Stimulated activated CD8-positive, alpha-beta memory T cell treated with anti-CD3 and anti-CD28 coated beads, Interleukin-7, amount 100 ng/mL, for 24 hours (primary cell): ENCODE data around the gene CADPS2.

Source experiments
- DNase-seq: peaks from one replicate; pipeline ENCODE4 v3.0.0-alpha.2; 2020; ENCODE audit warnings: low read depth

The CADPS2 gene

DNA sequence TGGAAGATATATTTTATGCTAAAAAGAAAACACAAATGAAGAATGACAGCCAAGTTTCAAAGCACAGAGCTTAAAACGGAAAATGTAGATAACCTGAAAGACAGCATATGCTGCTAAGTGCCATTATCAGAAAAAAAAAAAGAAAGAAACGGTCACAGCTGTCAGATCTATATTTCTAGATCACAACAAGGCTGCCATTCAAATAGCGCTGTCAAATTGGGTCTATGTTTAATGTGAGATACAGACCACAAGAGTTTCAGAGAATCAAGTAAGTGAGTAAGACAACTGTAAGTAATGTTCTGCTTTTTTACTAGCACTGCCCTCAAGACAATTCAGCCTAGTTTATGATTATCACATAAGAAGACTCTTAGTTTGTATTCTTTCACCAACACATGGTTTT, 117.4 kb downstream of the CADPS2 start:
- DNase-seq: no peak

DNA sequence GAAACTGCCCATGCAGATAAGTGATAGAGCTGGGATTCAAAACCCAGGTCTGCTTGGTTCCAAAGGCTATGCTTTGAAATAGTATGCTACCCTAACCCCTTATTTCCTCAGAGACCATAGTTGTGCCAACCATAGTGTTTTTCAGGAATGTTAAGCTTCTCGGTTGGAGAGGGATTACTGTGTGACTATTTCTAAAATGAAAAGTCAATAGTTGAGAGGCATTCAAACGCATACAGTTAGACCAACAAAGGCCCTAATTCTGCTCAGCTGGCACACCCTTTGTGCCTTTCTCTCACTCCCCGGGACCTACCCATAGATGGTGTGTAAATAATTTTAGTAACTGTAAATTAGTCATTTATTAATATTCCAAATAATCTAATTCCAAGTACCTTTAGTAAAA, 118.9 kb downstream of the CADPS2 start:
- no peak for DNase-seq

GRCh38 chr7:122766593-122766992, 119.7 kb downstream of the CADPS2 start:
- DNase-seq: no peak

DNA sequence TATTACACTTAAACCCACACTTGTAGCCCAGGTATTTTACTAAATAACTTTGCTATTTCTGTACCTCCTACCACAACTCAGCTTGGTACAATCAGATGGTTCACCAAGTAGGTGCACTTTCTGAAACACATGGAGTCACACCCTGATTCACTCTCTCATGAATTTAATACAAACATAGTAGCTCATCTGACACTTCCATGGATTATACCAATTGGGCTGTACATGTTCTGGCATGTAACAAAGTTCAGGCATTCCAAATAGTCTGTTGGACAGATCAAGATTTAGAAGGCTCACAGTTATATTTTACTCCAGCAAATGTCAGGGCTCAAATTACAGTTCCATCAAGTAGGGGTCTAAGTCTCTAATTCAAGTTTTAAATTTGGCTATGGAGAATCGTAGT, 121.4 kb downstream of the CADPS2 start:
- no peak for DNase-seq

- DNase-seq: no peak
Measured at GRCh38 chr7:122764020-122764419, 122.2 kb downstream of the CADPS2 start.

GRCh38 chr7:122762071-122762470, 124.2 kb downstream of the CADPS2 start:
- no peak for DNase-seq

- DNase-seq: no peak
Measured at GRCh38 chr7:122758501-122758900, 127.8 kb downstream of the CADPS2 start.

GRCh38 chr7:122756860-122757259, 129.4 kb downstream of the CADPS2 start:
- no peak for DNase-seq

DNA sequence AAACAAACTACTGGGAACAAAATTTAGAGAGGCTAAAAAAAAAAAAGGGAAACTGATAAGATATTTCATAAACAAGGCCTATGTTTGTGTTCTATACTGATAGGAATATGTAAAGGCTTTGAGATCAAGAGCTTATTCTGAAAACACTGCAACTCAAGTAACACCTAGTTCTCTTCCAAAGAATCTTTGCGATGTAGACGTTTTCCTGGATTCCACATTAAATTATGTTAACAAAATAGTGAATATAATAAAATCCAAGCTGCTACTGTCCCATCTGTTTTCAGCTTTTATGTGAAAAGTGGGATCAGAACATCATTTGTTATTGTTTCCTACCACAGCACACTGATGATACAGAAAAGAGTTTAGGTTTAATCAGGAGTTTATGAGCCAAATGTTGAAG, 130.6 kb downstream of the CADPS2 start:
- no peak for DNase-seq

GRCh38 chr7:122752583-122752982, 133.7 kb downstream of the CADPS2 start:
- DNase-seq: no peak

DNA sequence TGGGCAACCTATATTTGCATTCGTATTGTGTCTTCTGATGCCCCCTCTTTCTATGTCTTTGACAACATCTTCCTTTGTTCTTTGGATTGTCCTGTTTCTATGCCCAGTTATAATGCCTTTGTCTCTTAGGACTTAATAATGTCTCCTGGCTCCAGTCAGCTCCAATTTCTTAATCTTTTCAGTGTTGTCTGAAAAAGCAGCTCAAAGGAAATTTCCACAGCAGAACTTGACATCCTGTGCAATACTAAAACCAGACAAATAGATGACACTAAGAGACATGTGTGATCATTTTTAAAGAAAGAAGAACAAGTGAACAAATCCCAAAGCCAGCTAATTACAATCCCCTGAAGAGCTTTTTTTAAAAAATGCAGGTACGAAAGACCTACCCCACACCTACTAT, 135.9 kb downstream of the CADPS2 start:
- no peak for DNase-seq

- DNase-seq: no peak
Measured at GRCh38 chr7:122748195-122748594, 138.1 kb downstream of the CADPS2 start.

- no peak for DNase-seq
Measured at GRCh38 chr7:122746948-122747347, 139.3 kb downstream of the CADPS2 start.

DNA sequence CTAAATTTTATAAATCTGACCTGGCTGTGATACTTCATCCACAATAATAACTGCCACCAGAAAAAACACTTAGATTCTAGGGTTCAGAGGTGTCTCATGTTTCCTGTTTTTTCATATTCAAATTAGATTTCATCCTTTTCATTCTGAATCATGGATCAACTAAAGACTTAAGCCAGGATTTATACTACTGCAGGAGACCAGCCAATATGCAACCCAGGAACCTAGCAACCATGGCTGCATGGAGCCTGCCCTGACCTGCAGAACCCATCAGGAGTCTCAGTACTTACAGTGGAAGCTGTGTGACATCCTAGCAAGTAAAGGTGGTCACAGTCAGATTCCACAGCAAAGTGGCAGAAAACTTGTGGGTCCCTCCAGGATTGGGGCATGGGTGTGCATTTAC, 143.0 kb downstream of the CADPS2 start:
- no peak for DNase-seq

GRCh38 chr7:122738947-122739346, 147.3 kb downstream of the CADPS2 start:
- no peak for DNase-seq

DNA sequence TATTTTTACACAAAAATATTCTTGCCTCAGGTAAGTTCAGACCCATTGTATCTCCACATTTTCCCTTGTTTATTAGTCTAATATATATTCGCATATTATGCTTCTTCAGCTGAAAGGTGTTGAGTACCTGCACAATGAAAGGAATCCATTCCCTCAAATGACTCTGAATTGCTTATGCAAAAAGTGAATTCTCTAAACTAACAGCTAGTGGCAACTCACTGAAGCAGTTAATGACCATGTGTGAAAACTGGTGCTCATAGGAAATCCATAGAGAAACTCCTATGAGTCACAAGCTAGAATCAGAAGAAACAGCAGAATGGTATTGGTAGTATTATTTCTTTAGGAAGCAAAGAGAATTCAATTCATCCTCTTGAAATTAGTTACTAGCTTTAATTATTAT, 150.1 kb downstream of the CADPS2 start:
- DNase-seq: no peak

DNA sequence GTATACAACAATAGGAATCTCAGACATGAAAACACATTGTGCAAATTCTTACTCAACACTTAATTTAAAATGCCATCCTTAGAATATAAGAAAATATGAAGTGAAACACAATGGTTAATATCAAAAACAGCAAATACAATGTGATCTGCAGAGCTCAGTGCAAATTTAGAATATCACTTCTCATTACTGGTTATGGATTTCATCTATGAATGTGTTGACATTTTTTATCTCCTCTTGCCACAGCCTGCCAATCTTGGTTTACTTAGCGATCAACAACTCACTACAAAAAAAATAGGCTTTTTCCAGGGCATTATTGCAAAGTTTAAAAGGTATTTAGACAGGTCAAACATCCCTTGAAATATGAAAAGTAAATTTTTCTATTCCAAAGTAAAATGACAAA, 158.5 kb downstream of the CADPS2 start:
- DNase-seq: no peak

GRCh38 chr7:122727354-122727753, 158.9 kb downstream of the CADPS2 start:
- DNase-seq: no peak

DNA sequence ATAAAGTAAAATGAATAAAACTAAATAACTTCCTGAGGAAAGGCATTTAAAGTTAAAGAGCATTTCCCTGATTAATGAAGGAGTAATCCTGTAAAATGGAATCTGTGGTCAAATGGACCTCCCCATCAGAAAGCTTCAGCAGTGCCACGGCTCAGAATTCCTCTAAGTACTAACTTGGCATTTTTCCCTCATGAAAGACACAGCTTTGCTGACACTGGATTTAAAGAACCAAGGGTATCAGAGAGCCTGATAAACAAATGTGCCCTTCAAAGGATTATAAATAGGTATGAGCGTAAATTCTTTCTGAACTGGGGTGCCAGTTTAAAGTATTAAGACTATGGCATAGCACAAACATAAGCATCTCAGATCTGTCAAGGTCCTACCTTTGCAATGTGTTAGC, 159.4 kb downstream of the CADPS2 start:
- DNase-seq: no peak

DNA sequence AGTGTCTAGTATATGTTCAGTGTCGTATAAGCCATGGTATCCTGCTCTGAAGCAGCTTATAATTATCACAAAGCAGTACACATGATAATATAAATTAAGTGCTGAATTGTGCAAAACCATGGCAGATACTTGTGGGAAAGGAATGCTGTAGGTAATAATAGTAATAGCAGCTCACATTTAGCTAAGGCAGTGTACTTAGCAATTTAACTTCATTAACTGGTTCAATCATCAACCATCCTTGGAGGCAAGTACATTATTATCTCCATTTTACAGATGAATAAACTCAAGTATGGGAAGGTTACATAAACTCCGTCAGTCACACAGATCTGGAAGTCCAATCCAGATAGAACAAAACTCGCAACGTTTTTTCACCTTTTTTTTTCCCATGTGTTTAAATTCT, 161.9 kb downstream of the CADPS2 start:
- DNase-seq: no peak

- no peak for DNase-seq
Measured at GRCh38 chr7:122719010-122719578, 167.2 kb downstream of the CADPS2 start.

DNA sequence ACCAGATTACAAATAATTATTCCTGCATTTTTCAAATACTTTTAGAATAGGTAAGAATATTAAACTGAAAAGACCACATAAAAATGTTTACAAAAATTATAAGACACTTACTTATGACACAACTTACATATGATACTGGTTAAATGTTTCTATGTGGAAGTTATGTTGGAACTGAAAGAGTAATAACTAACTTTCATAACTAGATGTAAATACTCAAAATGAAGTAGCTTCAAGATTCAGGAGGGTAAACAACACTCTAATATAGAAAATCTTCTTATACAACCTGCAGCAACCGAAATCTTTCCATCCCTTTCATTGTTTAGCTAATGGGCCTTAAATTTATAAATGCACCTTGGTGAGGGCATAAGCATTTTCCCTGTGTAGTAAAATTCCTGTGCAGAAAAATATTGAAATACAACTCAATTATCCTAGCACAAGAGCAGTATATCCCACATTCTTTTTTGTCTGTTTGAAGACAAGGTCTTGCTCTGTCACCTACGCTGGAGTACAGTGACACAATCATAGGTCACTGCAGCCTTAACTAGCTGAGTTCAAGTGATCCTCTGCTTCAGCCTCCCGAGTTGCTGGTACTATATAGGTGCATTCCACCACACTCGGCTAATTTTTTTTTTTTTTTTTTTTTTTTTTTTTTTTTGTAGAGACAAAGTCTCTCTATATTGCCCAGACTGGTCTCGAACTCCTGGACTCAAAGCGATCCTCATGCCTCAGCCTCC, 168.7 kb downstream of the CADPS2 start:
- DNase-seq: no peak

DNA sequence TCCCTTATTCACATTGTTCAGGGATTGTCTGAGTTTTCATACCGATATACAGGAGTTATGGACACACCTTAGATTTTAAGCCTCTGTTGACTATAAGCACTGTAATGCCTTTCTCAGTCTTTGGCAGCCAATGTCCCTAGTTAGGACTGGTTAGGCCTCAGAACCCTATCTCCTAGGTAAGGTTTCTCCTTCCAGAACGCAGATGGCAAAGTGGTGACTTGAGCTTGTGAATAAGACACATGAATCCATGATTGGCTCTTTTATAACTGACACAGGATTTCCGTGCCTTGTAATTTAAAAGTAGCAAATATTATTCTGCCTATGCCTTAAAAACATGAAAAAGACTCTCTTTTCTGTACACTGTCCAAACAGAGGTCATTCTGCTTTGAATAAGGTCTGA, 171.1 kb downstream of the CADPS2 start:
- no peak for DNase-seq

- no peak for DNase-seq
Measured at GRCh38 chr7:122710916-122711315, 175.3 kb downstream of the CADPS2 start.
